HepG2 (cell line): Measurements from ENCODE around the gene RPS25. TPM values are rescaled to one million over a fixed set of nuclear protein-coding genes. Genes with fewer than 3 reads are reported as not detected.

Experiments
- FOXA3 ChIP-seq: IDR thresholded peaks from 2 replicates; pipeline ENCODE4 v1.6.1; 2016; ENCODE audit warnings: missing genetic modification reagents, missing compliant biosample characterization
- FOXP1 ChIP-seq, 2 experiments: fragments of 450-650 bp in 1 of 2; IDR thresholded peaks; 2 replicates each; pipeline ENCODE4 v1.6.1; 2017 to 2018; ENCODE audit warnings: antibody characterized with exemption in 1 of 2
- KLF15 ChIP-seq: sonication (generic); formaldehyde crosslinking; IDR thresholded peaks from 2 replicates; pipeline ENCODE4 v1.8.1; 2023; ENCODE audit warnings: borderline replicate concordance, mild to moderate bottlenecking, inconsistent platforms, missing genetic modification reagents, mixed read lengths
- RBFOX2 ChIP-seq: fragments of 200-400 bp; formaldehyde crosslinking; IDR thresholded peaks from 2 replicates; pipeline ENCODE4 v1.6.1; 2017; ENCODE audit warnings: low read depth, mild to moderate bottlenecking, low read length
- SATB2 ChIP-seq: sonication (generic); formaldehyde crosslinking; IDR thresholded peaks from 2 replicates; pipeline ENCODE4 v1.5.0; 2020; ENCODE audit warnings: missing genetic modification reagents
- ZKSCAN8 ChIP-seq: IDR thresholded peaks from 2 replicates; pipeline ENCODE4 v1.6.1; 2016; ENCODE audit warnings: borderline replicate concordance, missing genetic modification reagents, missing compliant biosample characterization
- ZNF230 ChIP-seq: sonication (generic); formaldehyde crosslinking; IDR thresholded peaks from 2 replicates; pipeline ENCODE4 v1.4.0; 2020; ENCODE audit warnings: mild to moderate bottlenecking, missing genetic modification reagents
- ZNF263 ChIP-seq: sonication (generic); formaldehyde crosslinking; IDR thresholded peaks from 2 replicates; pipeline ENCODE4 v1.4.0; 2020; ENCODE audit warnings: missing genetic modification reagents
- ZNF33B ChIP-seq: sonication (generic); formaldehyde crosslinking; IDR thresholded peaks from 2 replicates; pipeline ENCODE4 v1.5.1; 2020; ENCODE audit warnings: mild to moderate bottlenecking, missing genetic modification reagents
- ZNF343 ChIP-seq: sonication (generic); formaldehyde crosslinking; IDR thresholded peaks from 2 replicates; pipeline ENCODE4 v1.4.0; 2020; ENCODE audit warnings: mild to moderate bottlenecking, missing genetic modification reagents
- ZNF432 ChIP-seq: sonication (generic); formaldehyde crosslinking; IDR thresholded peaks from 2 replicates; pipeline ENCODE4 v1.5.0; 2020; ENCODE audit warnings: missing genetic modification reagents, mild to moderate bottlenecking, borderline replicate concordance
- ZNF737 ChIP-seq: sonication (generic); formaldehyde crosslinking; IDR thresholded peaks from 2 replicates; pipeline ENCODE4 v1.5.0; 2020; ENCODE audit warnings: missing genetic modification reagents, mild to moderate bottlenecking, borderline replicate concordance
- ZNF747 ChIP-seq: sonication (generic); formaldehyde crosslinking; IDR thresholded peaks from 2 replicates; pipeline ENCODE4 v1.8.1; 2023; ENCODE audit warnings: missing genetic modification reagents, mild to moderate bottlenecking, borderline replicate concordance
- polyA plus RNA-seq, 8 experiments: library from polyadenylated mRNA; depleted of rRNA in 3 of 8; stranded (reverse) in 7 of 8; unstranded in 1 of 8; fragments of >200 nt; fragmentation: Illumina TruSeq in 4 of 8; extraction: Trizol in 4 of 8; gene quantifications; 2 replicates each; pipeline versions ENCODE4 v1.2.1 to v1.2.3, GENCODE V29; 2011 to 2016; ENCODE audit warnings: low read depth in 4 of 8, missing spikeins in 1 of 8, mixed read lengths in 1 of 8; ENCODE audit not compliant: insufficient read depth in 1 of 8
- total RNA-seq, 5 experiments: library from RNA; depleted of rRNA; stranded (reverse); fragments of >200 nt; fragmentation: Illumina TruSeq; extraction: Trizol; gene quantifications; 2 replicates each; pipeline ENCODE4 v1.2.3, GENCODE V29; 2016; ENCODE audit warnings: low read depth in 1 of 5
- TF ChIP-seq, protein P1 (sequence below): sonication (generic); formaldehyde crosslinking; IDR thresholded peaks from 2 replicates; pipeline ENCODE4 v1.4.0; 2020; ENCODE audit warnings: mild to moderate bottlenecking, missing genetic modification reagents
- TF ChIP-seq, protein P2 (sequence below): sonication (generic); formaldehyde crosslinking; IDR thresholded peaks from 2 replicates; pipeline ENCODE4 v1.8.1; 2023; ENCODE audit warnings: mild to moderate bottlenecking, missing genetic modification reagents
- TF ChIP-seq, protein P3 (sequence below), 2 experiments: sonication (generic) in 1 of 2; formaldehyde crosslinking in 1 of 2; IDR thresholded peaks; 2 replicates each; pipeline versions ENCODE4 v1.4.0 to v1.6.1; 2018 to 2020; ENCODE audit warnings: missing genetic modification reagents in 2 of 2, borderline replicate concordance in 1 of 2, low read depth in 1 of 2, mild to moderate bottlenecking in 1 of 2, missing biosample characterization in 1 of 2

Gene RPS25
- total and polyA plus RNA-seq, 2 of the 13 experiments (the other 11 are each of a cell fraction or from before 2014, with no cell fraction given) = 839 to 1,415 TPM

DNA sequence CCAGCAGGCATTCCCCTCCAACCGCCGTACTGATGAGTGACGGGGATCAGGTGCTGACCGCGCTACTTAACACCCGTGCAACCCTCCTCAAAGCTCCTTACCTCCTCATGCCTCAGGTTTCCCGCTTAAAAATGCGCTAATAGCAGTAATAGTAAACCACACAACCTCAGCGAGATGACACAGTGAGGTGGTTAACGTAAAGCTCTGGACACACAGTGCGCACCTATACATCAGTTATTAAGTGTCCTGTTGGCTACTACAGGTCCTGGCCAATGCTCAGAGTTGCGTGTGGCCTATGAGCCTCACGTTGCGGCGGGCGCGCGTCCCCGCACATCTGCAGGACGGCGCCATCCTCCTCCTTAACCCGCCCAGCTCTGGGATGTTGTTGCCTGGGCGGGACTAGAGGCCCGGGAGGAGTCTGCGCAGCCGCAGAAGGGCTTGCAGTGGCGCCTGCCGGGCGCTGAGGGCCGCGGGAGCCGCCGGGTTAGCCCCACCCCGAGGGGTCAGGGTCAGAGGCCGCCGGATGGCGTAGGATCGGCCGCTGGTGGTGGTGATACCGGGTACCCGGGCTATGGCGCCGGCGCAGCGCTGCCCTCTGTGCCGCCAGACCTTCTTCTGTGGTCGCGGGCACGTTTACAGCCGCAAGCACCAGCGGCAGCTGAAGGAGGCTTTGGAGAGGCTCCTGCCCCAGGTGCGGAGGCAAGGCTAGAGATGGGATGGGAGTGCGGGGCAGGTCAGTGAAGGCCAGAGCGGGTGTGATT, 20.3 kb downstream of the RPS25 start, which contains the start of gene CENATAC (continued):
- TF ChIP-seq, protein P1, sequence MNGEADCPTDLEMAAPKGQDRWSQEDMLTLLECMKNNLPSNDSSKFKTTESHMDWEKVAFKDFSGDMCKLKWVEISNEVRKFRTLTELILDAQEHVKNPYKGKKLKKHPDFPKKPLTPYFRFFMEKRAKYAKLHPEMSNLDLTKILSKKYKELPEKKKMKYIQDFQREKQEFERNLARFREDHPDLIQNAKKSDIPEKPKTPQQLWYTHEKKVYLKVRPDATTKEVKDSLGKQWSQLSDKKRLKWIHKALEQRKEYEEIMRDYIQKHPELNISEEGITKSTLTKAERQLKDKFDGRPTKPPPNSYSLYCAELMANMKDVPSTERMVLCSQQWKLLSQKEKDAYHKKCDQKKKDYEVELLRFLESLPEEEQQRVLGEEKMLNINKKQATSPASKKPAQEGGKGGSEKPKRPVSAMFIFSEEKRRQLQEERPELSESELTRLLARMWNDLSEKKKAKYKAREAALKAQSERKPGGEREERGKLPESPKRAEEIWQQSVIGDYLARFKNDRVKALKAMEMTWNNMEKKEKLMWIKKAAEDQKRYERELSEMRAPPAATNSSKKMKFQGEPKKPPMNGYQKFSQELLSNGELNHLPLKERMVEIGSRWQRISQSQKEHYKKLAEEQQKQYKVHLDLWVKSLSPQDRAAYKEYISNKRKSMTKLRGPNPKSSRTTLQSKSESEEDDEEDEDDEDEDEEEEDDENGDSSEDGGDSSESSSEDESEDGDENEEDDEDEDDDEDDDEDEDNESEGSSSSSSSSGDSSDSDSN = peak; percentile 63
- TF ChIP-seq ZNF263 = peak; percentile 56
- TF ChIP-seq ZNF343 (CRISPR knock-in tag) = no peak
- TF ChIP-seq RBFOX2 = peak; percentile 88
- TF ChIP-seq ZNF747 (CRISPR knock-in tag) = no peak; the same call in 1 of the 2 replicates
- TF ChIP-seq SATB2 (CRISPR knock-in tag) = no peak
- TF ChIP-seq KLF15 (CRISPR knock-in tag) = no peak
- TF ChIP-seq, protein P2, sequence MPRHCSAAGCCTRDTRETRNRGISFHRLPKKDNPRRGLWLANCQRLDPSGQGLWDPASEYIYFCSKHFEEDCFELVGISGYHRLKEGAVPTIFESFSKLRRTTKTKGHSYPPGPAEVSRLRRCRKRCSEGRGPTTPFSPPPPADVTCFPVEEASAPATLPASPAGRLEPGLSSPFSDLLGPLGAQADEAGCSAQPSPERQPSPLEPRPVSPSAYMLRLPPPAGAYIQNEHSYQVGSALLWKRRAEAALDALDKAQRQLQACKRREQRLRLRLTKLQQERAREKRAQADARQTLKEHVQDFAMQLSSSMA (CRISPR knock-in tag) = peak; percentile 91; the same call in 1 of the 2 replicates
- TF ChIP-seq, protein P3, sequence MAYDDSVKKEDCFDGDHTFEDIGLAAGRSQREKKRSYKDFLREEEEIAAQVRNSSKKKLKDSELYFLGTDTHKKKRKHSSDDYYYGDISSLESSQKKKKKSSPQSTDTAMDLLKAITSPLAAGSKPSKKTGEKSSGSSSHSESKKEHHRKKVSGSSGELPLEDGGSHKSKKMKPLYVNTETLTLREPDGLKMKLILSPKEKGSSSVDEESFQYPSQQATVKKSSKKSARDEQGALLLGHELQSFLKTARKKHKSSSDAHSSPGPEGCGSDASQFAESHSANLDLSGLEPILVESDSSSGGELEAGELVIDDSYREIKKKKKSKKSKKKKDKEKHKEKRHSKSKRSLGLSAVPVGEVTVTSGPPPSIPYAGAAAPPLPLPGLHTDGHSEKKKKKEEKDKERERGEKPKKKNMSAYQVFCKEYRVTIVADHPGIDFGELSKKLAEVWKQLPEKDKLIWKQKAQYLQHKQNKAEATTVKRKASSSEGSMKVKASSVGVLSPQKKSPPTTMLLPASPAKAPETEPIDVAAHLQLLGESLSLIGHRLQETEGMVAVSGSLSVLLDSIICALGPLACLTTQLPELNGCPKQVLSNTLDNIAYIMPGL (CRISPR knock-in tag; IDR thresholded peaks at IDR 0.05; ENCODE audit: borderline replicate concordance in 1 of 2, low read depth in 1 of 2) = peak; percentile 53 to 76
- TF ChIP-seq ZNF432 (CRISPR knock-in tag) = no peak
- peak; percentile 51; the same call in 1 of the 2 replicates for TF ChIP-seq ZKSCAN8 (CRISPR knock-in tag)
- TF ChIP-seq FOXP1 (IDR thresholded peaks at IDR 0.05) = no peak
- no peak for TF ChIP-seq FOXP1 (CRISPR knock-in tag; IDR thresholded peaks at IDR 0.05)
- no peak for TF ChIP-seq ZNF230 (CRISPR knock-in tag)
- 0 out of 2 replicates have a peak, but pooled peaks have one; percentile 74 for TF ChIP-seq ZNF33B (CRISPR knock-in tag)
- peak; percentile 17; the same call in 1 of the 2 replicates for TF ChIP-seq FOXA3 (CRISPR knock-in tag)
- TF ChIP-seq ZNF737 (CRISPR knock-in tag) = no peak
- TF ChIP-seq, all 625 proteins: peak for 239
